ENCODE results near the gene ZNF831. TPM values are rescaled to one million over a fixed set of nuclear protein-coding genes. Genes with fewer than 3 reads are reported as not detected.

The ZNF831 gene
- total RNA-seq, 4 donors from 2014 or later = 0.05 to 0.07 TPM; not detected in 2

DNA sequence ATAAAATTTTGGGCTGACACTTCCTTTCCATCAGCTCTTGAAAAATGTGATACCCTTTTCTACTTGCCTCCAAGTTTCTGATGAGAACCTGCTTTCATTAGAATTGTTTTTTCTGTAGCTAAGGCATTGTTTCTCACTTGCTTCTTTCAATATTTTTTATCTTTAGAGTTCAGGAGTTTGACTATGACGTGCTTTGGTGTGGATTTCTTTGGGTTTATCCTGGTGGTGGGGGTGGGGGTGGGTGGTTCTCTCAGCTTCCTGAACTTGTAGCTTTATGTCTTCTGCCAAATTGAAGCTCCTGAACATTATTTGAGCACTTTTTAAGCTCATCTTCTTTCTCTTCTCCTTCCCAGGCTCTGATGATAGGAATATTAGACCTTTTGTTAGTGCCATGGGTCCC, 11.4 kb downstream of the ZNF831 start:
- no peaks in the 10 kb centered on the region for H3K9me3 ChIP-seq
- ATAC-seq (no peak), DNase-seq (no peak)
- no peaks in the 10 kb centered on the region for H3K4me1 ChIP-seq
- H3K27me3 ChIP-seq = peaks cover 0 to 5% (median 3%) of the 10 kb centered on the region in 3 donors
- TF ChIP-seq POLR2A (IDR thresholded peaks at IDR 0.05) = no peak
- TF ChIP-seq CTCF (IDR thresholded peaks at IDR 0.05 in 4 of 5, conservative IDR thresholded peaks at IDR 0.05 in 1 of 5) = no peak
- no peak overlapping the region for H3K27ac ChIP-seq
- no peak overlapping the region for H3K4me3 ChIP-seq
- intact Hi-C loops (cut with DNase I; ENCODE audit: low total_unique reads) (no loop called here), in situ Hi-C loops (cut with MboI; ENCODE audit: low sequenced_read_pairs in 4 of 4) (no loop called here)
- H3K36me3 ChIP-seq = no peaks in the 10 kb centered on the region

DNA sequence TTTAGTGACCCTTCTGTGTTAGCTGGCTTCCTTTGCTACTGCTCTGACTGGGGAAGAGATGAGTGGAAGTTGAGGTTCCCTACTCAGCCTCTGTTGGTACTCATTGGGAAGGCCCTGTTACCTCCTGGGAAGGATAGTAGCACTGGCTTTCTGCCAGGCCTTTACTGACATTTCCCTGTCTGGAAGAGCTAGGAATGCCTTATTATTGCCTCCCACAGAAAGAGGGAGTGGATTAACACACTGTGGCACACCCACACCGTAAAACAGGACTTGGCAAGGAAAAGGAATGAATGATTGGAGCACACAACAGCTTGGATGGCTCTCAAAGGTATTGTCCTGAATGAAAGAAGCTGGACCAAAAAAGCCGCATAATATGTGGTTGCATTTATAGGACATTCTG, 12.2 kb downstream of the ZNF831 start:
- Histone ChIP-seq H3K4me3 (no peak overlapping the region), H3K36me3 (no peaks in the 10 kb centered on the region), H3K27me3 (peaks cover 0 to 4% (median 3%) of the 10 kb centered on the region in 3 donors), H3K9me3 (no peaks in the 10 kb centered on the region), H3K27ac (no peak overlapping the region), H3K4me1 (no peaks in the 10 kb centered on the region)
- intact Hi-C loops (cut with DNase I; ENCODE audit: low total_unique reads) = no loop called here
- no peak for DNase-seq
- ATAC-seq = no peak
- no peak for TF ChIP-seq CTCF (IDR thresholded peaks at IDR 0.05 in 4 of 5, conservative IDR thresholded peaks at IDR 0.05 in 1 of 5)
- no peak for TF ChIP-seq POLR2A (IDR thresholded peaks at IDR 0.05)
- in situ Hi-C loops (cut with MboI; ENCODE audit: low sequenced_read_pairs in 4 of 4) = no loop called here

GRCh38 chr20:59176812-59177211, 13.2 kb downstream of the ZNF831 start:
- ATAC-seq = no peak
- peaks cover 0 to 3% (median 0%) of the 10 kb centered on the region in 3 donors for H3K27me3 ChIP-seq
- in situ Hi-C loops (cut with MboI; ENCODE audit: low sequenced_read_pairs in 4 of 4) = no loop called here
- H3K4me3 ChIP-seq = no peak overlapping the region
- TF ChIP-seq CTCF (IDR thresholded peaks at IDR 0.05 in 4 of 5, conservative IDR thresholded peaks at IDR 0.05 in 1 of 5) = no peak
- no peak for TF ChIP-seq POLR2A (IDR thresholded peaks at IDR 0.05)
- H3K9me3 ChIP-seq = no peaks in the 10 kb centered on the region
- no peaks in the 10 kb centered on the region for H3K36me3 ChIP-seq
- H3K4me1 ChIP-seq = no peaks in the 10 kb centered on the region
- intact Hi-C loops (cut with DNase I; ENCODE audit: low total_unique reads) = no loop called here
- no peak for DNase-seq
- no peak overlapping the region for H3K27ac ChIP-seq

GRCh38 chr20:59177266-59178250, 13.9 kb downstream of the ZNF831 start:
- H3K4me3 ChIP-seq = no peak overlapping the region
- DNase-seq = no peak
- H3K9me3 ChIP-seq = no peaks in the 10 kb centered on the region
- TF ChIP-seq POLR2A (IDR thresholded peaks at IDR 0.05) (no peak), CTCF (IDR thresholded peaks at IDR 0.05 in 4 of 5, conservative IDR thresholded peaks at IDR 0.05 in 1 of 5) (no peak)
- no peak for ATAC-seq
- H3K27me3 ChIP-seq = peaks cover 0 to 3% (median 0%) of the 10 kb centered on the region in 3 donors
- in situ Hi-C loops (cut with MboI; ENCODE audit: low sequenced_read_pairs in 4 of 4) (no loop called here), intact Hi-C loops (cut with DNase I; ENCODE audit: low total_unique reads) (no loop called here)
- H3K27ac ChIP-seq = no peak overlapping the region
- H3K36me3 ChIP-seq = no peaks in the 10 kb centered on the region
- no peaks in the 10 kb centered on the region for H3K4me1 ChIP-seq
